Epithelial cell of prostate (primary cell): ENCODE measurements around the gene DMXL2.
A peak's percentile ranks its signal among the peaks of the same experiment; 100 is the strongest.
"Not testable (repeated sequence)": the region's sequence is repeated elsewhere in the genome, so short reads cannot be mapped to it uniquely, and the experiment has no call there.

ENCODE experiments used
- DNase-seq: peaks from one replicate; pipeline ENCODE4 v3.0.0-alpha.2; 2011; ENCODE audit warnings: low read depth, low spot score
- H3K27ac ChIP-seq: fragments of 450-650 bp; 2 replicates; pipeline ENCODE4 v1.5.1; 2017; ENCODE audit warnings: mild to moderate bottlenecking

DMXL2 gene, protein sequence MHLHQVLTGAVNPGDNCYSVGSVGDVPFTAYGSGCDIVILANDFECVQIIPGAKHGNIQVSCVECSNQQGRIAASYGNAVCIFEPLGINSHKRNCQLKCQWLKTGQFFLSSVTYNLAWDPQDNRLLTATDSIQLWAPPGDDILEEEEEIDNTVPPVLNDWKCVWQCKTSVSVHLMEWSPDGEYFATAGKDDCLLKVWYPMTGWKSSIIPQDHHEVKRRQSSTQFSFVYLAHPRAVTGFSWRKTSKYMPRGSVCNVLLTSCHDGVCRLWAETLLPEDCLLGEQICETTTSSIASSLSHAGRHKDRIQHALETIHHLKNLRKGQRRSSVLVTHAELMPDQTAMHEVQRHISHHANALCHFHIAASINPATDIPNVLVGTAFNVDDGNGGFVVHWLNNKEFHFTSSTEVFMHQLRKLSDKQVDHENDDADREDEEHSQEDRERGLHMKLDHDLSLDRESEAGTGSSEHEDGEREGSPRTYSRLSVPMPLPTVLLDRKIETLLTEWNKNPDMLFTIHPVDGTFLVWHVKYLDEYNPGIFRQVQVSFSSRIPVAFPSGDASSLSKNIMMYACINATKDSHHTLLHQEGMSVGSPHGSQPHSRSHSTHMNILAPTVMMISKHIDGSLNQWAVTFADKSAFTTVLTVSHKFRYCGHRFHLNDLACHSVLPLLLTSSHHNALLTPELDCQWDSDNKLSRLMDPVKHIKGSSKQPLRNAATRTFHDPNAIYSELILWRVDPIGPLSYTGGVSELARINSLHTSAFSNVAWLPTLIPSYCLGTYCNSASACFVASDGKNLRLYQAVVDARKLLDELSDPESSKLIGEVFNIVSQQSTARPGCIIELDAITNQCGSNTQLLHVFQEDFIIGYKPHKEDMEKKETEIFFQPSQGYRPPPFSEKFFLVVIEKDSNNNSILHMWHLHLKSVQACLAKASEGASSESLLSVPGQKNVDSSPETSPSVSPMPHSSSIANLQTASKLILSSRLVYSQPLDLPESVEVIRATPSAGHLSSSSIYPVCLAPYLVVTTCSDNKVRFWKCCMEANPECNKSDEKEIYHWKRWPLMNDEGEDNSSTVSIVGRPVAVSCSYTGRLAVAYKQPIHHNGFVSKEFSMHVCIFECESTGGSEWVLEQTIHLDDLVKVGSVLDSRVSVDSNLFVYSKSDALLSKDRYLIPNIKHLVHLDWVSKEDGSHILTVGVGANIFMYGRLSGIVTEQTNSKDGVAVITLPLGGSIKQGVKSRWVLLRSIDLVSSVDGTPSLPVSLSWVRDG (N-terminal part only)

DNA sequence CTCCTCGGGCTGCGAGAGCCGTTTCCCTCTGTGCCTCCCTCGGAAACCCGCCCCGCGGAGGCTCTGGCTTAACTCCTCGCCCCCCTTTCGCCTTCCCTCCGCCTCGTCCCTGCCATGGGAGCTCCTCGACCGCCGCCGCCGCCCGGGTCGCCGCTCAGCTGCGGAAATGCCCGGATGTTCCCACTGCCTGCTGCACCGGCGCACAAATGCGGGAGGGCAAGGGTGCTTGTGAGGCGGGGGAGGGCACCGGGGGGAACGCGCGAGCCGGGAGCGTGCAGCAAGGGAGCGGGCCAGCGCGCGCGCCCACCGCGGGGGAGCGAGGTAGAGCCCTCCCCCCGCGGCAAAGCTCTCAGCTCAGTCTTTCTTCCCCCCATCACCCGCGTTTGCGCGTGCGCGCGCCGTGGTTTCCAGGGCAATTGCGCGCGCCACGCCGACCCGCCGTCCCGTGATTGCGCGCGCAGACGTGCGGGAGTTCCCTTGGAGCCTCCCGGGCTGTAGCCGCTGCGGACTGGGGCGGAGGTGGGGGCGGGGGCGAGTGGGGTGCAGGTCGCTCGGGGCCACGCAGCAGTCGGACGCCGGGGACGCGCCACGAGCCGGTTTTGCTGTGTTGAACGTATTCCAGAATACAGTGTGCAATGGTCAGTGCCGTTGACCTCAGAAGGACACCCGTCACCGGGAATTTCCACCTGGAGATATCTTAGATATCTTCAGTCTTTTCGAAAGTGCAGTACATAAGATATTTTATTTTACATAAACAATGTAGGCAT lies at the start of gene DMXL2:
TSS of gene DMXL2 (minus strand) at position 168 of the 767 bp plus-strand sequence. CDS start 226 bp downstream, outside the sequence.
- H3K27ac ChIP-seq: peak within 1 kb of the TSS; percentile 50
- DNase-seq: peak; percentile 14

DNA sequence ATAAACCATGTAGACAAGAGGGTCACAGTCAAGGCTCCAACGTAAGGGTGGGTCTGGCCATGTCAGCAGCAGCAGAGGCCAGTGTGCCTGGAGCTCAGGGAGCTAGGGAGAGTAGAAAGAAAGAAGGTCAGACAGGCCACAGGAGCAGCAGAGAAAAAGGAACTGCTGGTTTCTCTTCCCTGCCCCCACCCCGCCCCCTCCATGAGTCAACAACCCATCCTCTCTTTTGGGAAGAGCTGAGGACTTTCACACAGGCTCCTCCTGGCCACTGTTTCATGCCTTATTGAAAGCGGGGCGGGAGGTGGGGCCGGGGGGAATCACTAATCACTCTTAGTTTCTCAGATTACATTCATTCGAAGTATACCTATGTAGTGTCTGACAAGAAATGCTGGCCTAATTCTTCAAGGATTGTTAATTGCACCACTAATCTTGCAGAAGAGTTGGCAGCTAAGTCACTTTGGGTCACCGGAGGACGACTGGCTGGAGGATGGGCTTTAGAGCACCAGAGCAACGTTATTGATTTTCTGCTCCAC lies 49.6 kb upstream of the DMXL2 start:
- DNase-seq: no peak
- no peak overlapping the region for H3K27ac ChIP-seq

DNA sequence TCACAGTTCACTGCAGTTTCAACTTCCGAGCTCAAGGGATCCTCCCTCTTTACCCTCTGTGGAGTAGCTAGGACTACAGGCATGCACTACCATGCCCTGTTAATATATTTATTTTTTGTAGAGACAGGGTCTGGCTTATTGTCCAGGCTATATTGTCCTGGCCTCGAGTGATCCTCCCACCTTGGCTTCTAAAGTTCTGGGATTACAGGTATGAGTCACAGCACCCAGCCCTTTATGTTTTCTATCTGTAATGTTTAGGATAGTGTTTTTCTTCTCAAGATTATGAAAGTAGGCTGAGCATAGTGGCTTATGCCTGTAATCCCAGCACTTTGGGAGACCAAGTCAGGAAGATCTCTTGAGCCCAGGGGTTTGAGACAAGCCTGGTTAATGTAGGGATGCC lies 46.8 kb upstream of the DMXL2 start:
- H3K27ac ChIP-seq: no peak overlapping the region
- DNase-seq: no peak

DNA sequence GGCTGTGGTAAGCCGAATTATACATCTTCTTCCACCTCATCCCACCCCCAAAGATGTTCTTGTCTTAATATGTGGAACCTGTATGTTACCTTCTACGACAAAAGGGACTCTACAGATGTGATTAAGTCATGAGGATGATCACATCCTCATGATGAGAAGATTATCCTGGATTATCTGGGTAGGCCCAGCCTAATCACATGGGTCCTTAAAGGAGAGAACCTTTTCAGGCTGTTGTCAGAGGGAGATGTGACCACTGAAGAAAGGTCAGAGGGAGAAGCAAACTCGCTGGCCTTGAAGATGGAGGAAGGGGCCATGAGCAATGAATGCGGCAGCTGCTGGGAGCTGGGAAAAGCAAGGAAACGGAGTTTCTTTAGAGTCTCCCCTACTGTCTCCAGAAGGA lies 45.9 kb upstream of the DMXL2 start:
- H3K27ac ChIP-seq: no peak overlapping the region
- no peak for DNase-seq

DNA sequence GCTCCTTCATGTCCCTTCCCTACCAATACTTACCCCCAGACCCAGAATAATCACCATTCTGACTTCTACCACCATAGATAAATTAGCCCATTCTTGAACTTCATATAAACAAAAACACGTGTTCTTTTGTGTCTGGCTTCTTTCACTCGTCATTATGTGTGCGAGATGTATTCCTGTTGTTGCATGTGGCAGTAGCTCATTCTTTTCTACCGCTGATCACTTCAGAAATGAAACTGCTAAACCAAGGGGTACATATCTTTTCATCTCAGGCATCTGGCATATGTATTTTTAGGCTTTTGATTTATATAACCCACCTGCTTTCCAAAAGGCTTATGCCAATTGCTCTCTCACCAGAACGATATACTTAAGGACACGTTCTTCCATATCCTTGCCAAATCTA lies 44.9 kb upstream of the DMXL2 start:
- DNase-seq: no peak
- H3K27ac ChIP-seq: no peak overlapping the region

DNA sequence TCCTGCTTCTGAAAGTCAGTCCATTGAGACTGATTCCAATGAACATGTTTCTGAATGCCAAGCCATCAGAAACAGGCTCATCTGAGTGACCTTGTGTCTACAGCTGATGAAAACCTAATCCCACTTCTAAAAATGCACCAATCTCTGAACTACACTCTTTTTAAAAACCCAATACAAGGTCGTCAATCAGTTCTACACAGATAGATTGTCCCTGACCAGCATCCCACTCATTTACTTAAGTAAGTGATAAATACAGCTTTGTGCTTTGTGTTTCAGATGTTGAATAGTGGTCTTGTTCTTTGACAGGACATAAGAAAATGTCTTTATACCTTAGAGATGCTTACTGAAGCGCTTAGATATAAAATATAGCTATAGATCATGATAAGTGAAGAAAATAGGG lies 38.5 kb upstream of the DMXL2 start:
- H3K27ac ChIP-seq: no peak overlapping the region
- DNase-seq: no peak

DNA sequence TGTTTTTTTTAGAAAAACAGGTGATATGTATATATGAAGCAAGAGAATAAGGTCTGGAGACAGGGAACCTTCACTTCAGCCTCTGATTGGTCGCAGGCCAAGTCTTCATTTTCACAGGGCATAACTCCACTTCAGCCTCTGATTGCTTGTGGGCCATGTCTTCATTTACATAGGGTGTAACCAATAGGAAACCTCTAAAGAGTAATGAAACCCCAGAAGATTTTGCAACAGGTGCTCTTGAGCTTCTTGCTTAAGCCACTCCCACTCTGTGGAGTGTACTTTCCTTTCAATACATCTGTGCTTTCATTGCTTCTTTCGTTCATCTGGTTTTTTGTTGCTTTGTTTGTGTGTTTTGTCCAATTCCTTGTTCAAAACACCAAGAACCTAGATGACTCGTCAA lies 36.1 kb upstream of the DMXL2 start:
- no peak overlapping the region for H3K27ac ChIP-seq
- DNase-seq: no peak

DNA sequence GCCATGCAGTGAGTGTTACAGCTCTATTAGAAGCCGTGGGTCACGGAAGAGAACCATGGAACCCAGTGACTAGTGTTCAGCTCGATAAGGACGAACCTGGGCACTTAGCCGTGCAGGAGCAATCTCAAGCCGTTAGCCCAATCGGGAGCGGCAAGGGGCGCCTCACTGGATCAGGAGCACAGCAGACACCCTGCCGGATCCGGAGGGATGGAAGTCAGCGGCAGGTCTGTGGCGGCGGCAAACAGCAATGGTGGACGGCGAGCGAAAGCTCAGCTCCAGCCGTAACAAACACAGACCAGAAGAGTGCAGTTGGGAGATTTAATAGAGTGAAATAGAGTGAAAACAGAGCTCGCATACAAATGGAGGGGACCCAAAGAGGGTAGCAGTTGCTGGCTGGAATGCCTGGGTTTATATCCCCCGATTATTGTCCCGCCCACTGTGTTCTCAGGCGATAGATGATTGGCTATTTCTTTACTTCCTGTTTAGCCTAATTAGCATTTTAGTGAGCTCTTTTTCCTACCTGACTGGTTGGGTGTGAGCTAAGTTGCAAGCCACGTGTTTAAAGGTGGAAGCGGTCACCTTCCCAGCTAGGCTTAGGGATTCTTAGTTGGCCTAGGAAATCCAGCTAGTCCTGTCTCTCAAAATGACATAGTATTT lies 33.0 kb upstream of the DMXL2 start:
- not testable (repeated sequence) for H3K27ac ChIP-seq, DNase-seq

DNA sequence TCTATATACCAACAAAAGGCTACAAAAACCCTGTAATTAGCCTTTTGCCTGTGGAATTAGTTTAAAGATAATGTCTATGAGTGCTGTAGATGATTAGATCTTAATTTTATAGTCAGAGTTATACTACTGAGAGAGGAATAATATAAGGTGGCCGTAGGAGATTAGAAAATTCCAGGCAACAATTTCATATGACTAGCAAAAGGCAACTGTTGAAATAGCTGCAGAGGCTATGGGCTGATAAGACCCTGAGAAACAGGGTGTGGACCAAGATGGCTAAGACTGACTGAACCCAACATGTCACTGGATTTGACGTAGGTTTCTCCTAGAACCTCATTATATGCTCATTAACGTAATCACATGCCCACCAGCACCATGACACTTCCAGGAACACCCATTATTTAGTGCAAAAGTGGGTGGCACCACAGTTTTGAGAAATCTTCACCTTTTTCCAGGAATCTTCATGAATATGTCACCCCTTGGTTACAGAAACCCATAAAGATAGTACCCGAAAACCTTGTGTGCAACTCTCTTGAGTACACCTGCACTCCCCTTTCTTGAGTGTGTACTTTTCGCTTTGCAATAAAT lies 29.6 kb upstream of the DMXL2 start:
- DNase-seq: no peak
- no peak overlapping the region for H3K27ac ChIP-seq

DNA sequence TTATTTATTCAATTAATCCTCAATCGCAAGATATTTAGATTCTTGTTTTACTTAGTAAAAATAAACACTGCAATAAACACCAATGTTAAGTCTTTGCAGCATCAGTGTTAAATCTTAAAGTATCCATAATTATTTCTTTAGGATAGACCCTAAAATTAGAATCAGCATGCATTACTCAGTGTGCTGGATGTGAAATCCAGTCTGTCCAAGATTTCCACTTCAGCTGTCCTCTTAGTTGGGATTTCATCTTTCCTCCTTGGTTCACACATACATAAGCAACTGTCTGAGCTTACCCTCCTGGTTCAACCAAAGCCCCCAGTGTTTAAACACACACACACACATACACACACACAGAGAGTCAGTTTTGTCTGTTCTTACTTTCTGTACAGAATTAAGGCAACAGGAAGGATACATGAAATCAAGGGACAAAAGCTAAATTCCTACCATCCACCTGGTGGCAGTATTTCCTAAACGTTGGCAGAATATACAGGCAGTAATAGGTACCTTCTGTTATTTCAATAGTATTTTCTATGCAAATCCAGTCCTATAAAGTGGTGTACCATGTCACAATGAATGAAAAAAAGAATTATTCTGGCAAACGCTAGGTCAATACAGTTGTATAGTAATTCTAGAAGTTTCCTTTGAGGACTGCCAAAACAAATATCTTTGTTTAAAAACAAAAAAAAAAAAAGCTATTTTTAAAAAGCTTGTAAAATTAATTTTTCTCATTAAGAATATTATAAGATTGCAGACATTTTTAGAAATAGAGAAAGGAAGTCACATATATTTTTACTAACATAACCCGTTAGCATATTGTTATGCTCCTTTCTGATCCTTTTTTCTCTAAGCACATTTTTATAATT lies 27.3 kb upstream of the DMXL2 start:
- DNase-seq: peak; percentile 18
- no peak overlapping the region for H3K27ac ChIP-seq

DNA sequence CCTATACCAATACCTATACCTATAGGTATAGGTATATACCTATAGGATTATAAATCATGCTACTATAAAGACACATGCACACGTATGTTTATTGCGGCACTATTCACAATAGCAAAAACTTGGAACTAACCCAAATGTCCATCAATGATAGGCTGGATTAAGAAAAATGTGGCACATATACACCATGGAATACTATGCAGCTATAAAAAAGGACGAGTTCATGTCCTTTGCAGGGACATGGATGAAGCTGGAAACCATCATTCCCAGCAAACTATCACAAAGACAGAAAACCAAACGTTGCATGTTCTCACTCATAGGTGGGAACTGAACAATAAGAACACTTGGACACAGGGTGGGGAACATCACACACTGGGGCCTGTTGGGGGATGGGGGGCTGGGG lies 26.1 kb upstream of the DMXL2 start:
- DNase-seq, H3K27ac ChIP-seq: not testable (repeated sequence)

DNA sequence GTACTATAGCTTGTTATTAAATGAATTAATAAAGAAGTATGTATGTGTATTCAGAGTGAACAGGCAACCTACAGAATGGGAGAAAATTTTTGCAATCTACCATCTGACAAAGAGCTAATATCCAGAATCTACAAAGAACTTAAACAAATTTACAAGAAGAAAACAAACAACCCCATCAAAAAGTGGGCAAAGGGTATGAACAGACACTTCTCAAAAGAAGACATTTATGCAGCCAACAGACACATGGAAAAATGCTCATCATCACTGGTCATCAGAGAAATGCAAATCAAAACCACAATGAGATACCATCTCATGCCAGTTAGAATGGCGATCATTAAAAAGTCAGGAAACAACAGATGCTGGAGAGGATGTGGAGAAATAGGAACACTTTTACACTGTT lies 25.5 kb upstream of the DMXL2 start:
- H3K27ac ChIP-seq, DNase-seq: not testable (repeated sequence)

DNA sequence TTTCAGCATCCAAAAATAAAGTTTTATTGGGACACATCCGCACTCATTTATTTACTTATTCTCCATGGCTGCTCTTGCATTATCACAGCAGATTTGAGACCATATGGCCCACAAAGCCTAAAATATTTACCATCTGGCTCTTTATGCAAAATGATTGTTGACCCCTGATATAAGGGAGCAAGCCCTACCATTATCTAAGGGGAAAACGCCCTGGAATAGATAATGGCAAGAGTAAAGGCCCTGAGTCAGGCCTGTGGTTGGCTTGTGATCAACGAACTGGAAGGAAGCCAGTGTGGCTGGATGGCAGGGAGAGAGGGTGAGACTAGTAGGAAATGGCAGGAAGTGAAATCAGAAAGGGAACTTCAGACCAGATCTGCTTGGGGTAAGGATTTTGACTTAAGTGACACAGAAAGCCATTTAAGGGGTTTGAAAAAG lies 24.6 kb upstream of the DMXL2 start:
- no peak for DNase-seq
- no peak overlapping the region for H3K27ac ChIP-seq

DNA sequence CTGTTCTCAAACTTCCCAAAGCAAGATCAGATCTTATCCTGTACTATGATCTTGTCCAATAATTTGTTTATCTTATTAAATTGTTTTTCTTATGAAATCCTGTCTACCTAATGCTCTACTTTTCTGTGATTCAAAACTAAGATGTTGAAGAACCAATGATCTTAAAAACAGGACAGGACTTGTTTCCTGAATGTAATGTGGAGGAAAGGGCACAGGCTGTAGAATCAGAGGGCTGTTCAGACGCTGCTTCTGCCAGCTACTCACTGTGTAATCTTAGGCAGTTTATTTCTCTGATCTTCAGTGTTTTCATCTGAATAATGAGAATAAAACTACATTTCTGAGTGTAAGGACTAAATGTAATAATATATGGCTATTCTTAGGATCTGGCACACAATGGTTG lies 20.1 kb upstream of the DMXL2 start:
- peak; percentile 16 for DNase-seq
- H3K27ac ChIP-seq: peak overlapping the region; percentile 6

DNA sequence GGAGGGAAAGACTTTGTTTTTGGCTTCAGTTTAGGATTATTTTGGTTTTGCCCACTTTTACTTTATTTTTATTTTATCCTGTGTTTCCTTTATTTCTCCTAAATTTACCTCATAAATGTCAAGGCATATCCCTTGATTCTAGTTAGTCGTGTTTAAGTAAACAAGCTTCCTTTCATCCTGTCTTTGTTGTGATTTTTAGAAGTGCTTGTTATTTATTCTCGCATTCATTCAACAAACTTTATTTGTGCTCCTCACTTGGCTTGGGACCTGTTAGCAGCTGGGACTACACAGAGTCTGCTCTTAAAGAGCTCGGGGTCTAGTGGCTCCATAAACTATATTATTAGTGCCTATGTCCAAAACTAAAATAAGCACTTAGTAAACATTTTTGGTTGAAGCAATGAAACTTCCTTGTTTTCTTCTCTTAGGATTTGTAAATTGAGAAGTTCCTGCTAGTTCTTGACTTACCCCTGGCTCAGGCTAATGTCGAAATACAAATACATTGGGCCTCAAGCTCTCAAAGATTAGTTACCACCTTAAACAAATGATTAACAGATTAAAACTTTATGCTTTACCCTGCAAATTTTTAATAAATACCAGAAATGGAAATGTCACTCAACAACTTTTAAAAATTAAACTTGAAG lies 19.0 kb upstream of the DMXL2 start:
- no peak overlapping the region for H3K27ac ChIP-seq
- DNase-seq: no peak

DNA sequence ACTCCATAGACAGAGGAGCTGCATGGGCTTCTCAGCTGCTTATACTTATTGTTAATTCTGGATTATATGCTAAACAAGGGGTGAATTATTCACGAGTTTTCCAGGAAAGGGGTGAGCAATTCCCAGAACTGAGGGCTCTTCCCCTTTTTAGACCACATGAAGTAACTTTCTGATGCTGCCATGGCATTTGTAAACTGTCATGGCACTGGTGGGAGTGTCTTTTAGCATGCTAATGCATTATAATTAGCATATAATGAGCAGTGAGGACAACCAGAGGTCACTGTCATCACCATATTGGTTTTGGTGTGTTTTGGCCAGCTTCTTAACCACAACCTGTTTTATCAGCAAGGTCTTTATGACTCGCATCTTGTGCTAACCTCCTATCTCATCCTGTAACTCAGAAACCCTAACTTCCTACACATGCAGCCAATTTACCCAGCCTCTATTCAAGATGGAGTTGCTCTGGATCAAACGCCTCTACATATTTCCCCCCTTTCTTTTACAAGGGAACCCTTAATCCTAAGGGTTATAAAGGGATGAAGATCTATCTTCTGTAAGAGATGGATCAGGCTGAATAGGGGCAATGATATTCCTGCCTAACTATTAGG lies 12.1 kb upstream of the DMXL2 start:
- DNase-seq: no peak

DNA sequence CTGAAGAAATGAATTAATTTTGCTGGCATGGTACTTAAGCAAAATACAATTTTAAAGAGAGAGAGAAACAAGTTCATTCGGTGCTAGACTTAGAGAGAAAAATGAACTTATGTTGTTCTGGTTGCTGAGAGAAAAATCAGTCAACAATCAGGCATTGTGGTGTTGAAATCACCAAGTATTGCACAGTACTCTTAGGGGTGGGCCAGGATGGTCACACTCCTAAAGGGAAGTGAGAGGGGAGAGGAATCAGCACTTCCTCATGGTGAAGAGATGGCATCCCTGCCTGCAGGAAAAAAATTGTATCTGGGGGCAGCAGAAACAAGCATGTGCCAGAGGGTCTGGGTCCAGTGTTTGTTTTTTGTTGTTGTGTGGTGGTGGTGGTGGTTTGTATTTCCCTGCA lies 7.0 kb upstream of the DMXL2 start:
- no peak overlapping the region for H3K27ac ChIP-seq
- DNase-seq: no peak

More for the DNA sequence above, 12.1 kb upstream of the DMXL2 start:
- no peak overlapping the region for H3K27ac ChIP-seq
